ENCODE results near the gene CD99. TPM values are rescaled to one million over a fixed set of nuclear protein-coding genes. Genes with fewer than 3 reads are reported as not detected.

Gene CD99
- total and polyA plus RNA-seq, 2 experiments from 2014 or later = 28.5 to 43.1 TPM

GRCh38 chrX:2666491-2666890, 24.6 kb upstream of the CD99 start:
- Histone ChIP-seq H3K9me2 (ENCODE audit: insufficient read depth) (no peaks in the 10 kb centered on the region), H3K4me2 (no peak overlapping the region), H3K36me3 (ENCODE audit: insufficient read depth) (no peaks in the 10 kb centered on the region), H3F3A (replicated peaks; ENCODE audit: low read depth) (0 out of 2 replicates have a peak, but pooled peaks cover 2% of the 10 kb centered on the region), H3K4me1 (ENCODE audit: insufficient read depth) (no peaks in the 10 kb centered on the region), H2AFZ (no peak overlapping the region), H3K27ac (ENCODE audit: low read depth) (no peak overlapping the region), H4K20me1 (replicated peaks; ENCODE audit: insufficient read depth) (no peaks in the 10 kb centered on the region), H3K79me2 (replicated peaks; ENCODE audit: insufficient read depth) (no peaks in the 10 kb centered on the region), H3K27me3 (ENCODE audit: insufficient read depth) (no peaks in the 10 kb centered on the region), H3K4me3 (no peak overlapping the region)
- TF ChIP-seq CREB1 (CRISPR knock-in tag; IDR thresholded peaks at IDR 0.05; ENCODE audit: low read depth) = no peak
- no peak for TF ChIP-seq ZNF114 (CRISPR knock-in tag; IDR thresholded peaks at IDR 0.05)
- TF ChIP-seq STAT1 (IDR thresholded peaks at IDR 0.05; ENCODE audit: unreplicated experiment) = no peak
- TF ChIP-seq REST (IDR thresholded peaks at IDR 0.05; ENCODE audit: unreplicated experiment) = no peak
- TF ChIP-seq POLR2AphosphoS5 (IDR thresholded peaks at IDR 0.05; ENCODE audit: low read depth) = no peak
- TF ChIP-seq ZNF462 (CRISPR knock-in tag; IDR thresholded peaks at IDR 0.05) = no peak
- TF ChIP-seq ETS1 (IDR thresholded peaks at IDR 0.05) = no peak
- no peak for TF ChIP-seq EZH2 (IDR thresholded peaks at IDR 0.05; ENCODE audit: low read depth, unreplicated experiment)
- no peak for TF ChIP-seq ZNF331 (CRISPR knock-in tag; IDR thresholded peaks at IDR 0.05; ENCODE audit: low read depth)
- no peak for TF ChIP-seq NANOG (IDR thresholded peaks at IDR 0.05; ENCODE audit: borderline replicate concordance)
- no peak for TF ChIP-seq JUNB (IDR thresholded peaks at IDR 0.05; ENCODE audit: unreplicated experiment)
- no peak for TF ChIP-seq EZH2phosphoT487 (IDR thresholded peaks at IDR 0.05; ENCODE audit: unreplicated experiment)
- TF ChIP-seq CTCF (conservative IDR thresholded peaks at IDR 0.05; ENCODE audit: low read depth in 2 of 2) = no peak
- Mint-ChIP-seq H3K9me3 (no peaks in the 10 kb centered on the region), H3K4me1 (no peaks in the 10 kb centered on the region), H3K27me3 (ENCODE audit: insufficient read depth, low read depth, poor library complexity) (peaks cover under 1% of the 10 kb centered on the region), H3K4me3 (no peak overlapping the region), H3K36me3 (ENCODE audit: low read depth) (no peaks in the 10 kb centered on the region), H3K27ac (no peak overlapping the region)
- ATAC-seq (no peak), DNase-seq (ENCODE audit: low spot score) (no peak)
